Endothelial cell (in vitro differentiated cells): ENCODE data around the gene TTC9C. TPM values are rescaled to one million over a fixed set of nuclear protein-coding genes. Genes with fewer than 3 reads are reported as not detected.

Experiments used
- DNase-seq: peaks from one replicate; pipeline ENCODE4 v3.0.0; 2021; ENCODE audit warnings: low spot score
- H3K27ac Mint-ChIP-seq: one replicate; pipeline ENCODE4 v1.8.0; 2021; ENCODE audit warnings: mixed read lengths, inconsistent platforms; ENCODE audit not compliant: unreplicated experiment
- H3K27me3 Mint-ChIP-seq: one replicate; pipeline ENCODE4 v1.8.0; 2021; ENCODE audit warnings: mild to moderate bottlenecking, moderate library complexity, mixed read lengths, inconsistent platforms; ENCODE audit not compliant: unreplicated experiment
- H3K36me3 Mint-ChIP-seq: one replicate; pipeline ENCODE4 v1.8.0; 2021; ENCODE audit warnings: mild to moderate bottlenecking, low read depth, mixed read lengths, inconsistent platforms; ENCODE audit not compliant: unreplicated experiment
- H3K4me1 Mint-ChIP-seq: one replicate; pipeline ENCODE4 v1.8.0; 2021; ENCODE audit warnings: mild to moderate bottlenecking, mixed read lengths, inconsistent platforms; ENCODE audit not compliant: unreplicated experiment
- H3K4me3 Mint-ChIP-seq: one replicate; pipeline ENCODE4 v1.8.0; 2021; ENCODE audit warnings: mild to moderate bottlenecking, mixed read lengths, inconsistent platforms; ENCODE audit not compliant: unreplicated experiment
- H3K9me3 Mint-ChIP-seq: one replicate; pipeline ENCODE4 v1.8.0; 2021; ENCODE audit warnings: mixed read lengths, inconsistent platforms; ENCODE audit not compliant: unreplicated experiment
- total RNA-seq: library from RNA; stranded (reverse); fragmentation: NEBNext Ultra II Directional; extraction: Animal tissue kit (Norgen Biotek cat#: 25700); gene quantifications from one replicate; pipeline ENCODE4 v1.2.1, GENCODE V29; 2021; ENCODE audit not compliant: unreplicated experiment
- TF ChIP-seq, protein P1 (sequence below): fragments of 200-600 bp; sonication (generic); IDR thresholded peaks from one replicate; pipeline ENCODE4 v1.5.0; 2021; ENCODE audit warnings: antibody characterized with exemption; ENCODE audit not compliant: unreplicated experiment

TTC9C gene
- total RNA-seq, 1 donor from 2014 or later = 38.1 TPM

DNA sequence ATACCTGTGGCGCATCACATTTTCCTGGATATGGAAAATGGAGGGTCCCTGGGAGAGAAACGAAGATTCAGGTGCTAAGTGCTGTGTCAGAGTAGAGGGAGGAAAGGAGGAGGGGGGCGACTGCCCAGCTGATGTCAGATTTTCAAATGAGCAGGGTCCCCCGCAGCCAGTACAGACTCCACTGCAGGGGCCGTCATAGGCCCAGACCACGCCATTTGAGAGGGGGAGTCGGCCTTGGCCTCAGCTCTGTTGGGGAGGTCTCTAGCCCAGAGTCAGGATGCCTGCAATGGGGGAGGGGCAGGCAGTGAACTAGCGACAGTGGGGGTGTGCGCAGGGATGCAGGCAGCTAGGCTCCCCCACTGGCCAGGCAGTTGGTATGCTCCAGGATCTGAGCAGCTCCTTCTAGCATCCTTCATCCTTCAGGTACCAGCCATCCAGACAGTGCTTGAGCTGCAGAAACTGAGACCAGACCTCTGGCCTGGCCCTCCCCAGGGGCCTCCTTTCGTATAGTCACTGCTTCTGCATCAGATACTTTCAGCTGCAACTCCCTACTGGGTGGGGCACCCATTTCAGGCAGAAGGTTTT, 20.9 kb upstream of the TTC9C start, which contains the start of the genes BSCL2 and GNG3:
TSS of gene BSCL2 (minus strand) at position 148 of the 585 bp plus-strand sequence. CDS start 229 bp downstream, outside the sequence.
TSS of gene GNG3 (plus strand) at position 400 of the 585 bp plus-strand sequence. CDS start 620 bp downstream, outside the sequence.
- H3K4me1 Mint-ChIP-seq = peaks cover 28% of the 10 kb centered on the region

DNA sequence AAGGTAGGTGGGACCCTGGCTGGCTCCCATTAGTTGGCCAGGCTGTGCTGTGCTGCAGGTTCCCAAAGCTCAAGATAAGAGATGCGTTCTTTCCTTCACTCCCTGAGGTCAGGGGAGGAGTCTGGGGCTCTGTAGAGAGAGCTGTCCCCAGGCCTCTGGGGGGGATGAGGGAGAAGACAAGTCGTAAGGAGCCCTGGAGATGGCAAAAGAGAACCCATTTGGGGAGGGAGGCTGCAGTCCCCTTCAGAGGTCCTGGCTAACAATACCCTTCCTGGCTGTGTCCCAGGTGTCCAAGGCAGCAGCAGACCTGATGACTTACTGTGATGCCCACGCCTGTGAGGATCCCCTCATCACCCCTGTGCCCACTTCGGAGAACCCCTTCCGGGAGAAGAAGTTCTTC, 19.9 kb upstream of the TTC9C start:
- Mint-ChIP-seq H3K36me3 (peaks cover 23% of the 10 kb centered on the region), H3K9me3 (no peaks in the 10 kb centered on the region), H3K27me3 (peaks cover 9% of the 10 kb centered on the region), H3K4me3 (peak overlapping the region; percentile 92), H3K27ac (peak overlapping the region; percentile 97), H3K4me1 (peaks cover 28% of the 10 kb centered on the region)
- TF ChIP-seq, protein P1, sequence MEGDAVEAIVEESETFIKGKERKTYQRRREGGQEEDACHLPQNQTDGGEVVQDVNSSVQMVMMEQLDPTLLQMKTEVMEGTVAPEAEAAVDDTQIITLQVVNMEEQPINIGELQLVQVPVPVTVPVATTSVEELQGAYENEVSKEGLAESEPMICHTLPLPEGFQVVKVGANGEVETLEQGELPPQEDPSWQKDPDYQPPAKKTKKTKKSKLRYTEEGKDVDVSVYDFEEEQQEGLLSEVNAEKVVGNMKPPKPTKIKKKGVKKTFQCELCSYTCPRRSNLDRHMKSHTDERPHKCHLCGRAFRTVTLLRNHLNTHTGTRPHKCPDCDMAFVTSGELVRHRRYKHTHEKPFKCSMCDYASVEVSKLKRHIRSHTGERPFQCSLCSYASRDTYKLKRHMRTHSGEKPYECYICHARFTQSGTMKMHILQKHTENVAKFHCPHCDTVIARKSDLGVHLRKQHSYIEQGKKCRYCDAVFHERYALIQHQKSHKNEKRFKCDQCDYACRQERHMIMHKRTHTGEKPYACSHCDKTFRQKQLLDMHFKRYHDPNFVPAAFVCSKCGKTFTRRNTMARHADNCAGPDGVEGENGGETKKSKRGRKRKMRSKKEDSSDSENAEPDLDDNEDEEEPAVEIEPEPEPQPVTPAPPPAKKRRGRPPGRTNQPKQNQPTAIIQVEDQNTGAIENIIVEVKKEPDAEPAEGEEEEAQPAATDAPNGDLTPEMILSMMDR = no peak
- peak; percentile 8 for DNase-seq

More for the DNA sequence above, 20.9 kb upstream of the TTC9C start, which contains the start of the genes BSCL2 and GNG3:
- peak; percentile 75 for DNase-seq
- H3K9me3 Mint-ChIP-seq = no peaks in the 10 kb centered on the region
- H3K4me3 Mint-ChIP-seq = peak within 1 kb of the TSS; percentile 92
- H3K27ac Mint-ChIP-seq = peak within 1 kb of the TSS; percentile 89
- TF ChIP-seq, protein P1 = no peak
- H3K36me3 Mint-ChIP-seq = peaks cover 17% of the 10 kb centered on the region
- peaks cover 9% of the 10 kb centered on the region for H3K27me3 Mint-ChIP-seq

DNA sequence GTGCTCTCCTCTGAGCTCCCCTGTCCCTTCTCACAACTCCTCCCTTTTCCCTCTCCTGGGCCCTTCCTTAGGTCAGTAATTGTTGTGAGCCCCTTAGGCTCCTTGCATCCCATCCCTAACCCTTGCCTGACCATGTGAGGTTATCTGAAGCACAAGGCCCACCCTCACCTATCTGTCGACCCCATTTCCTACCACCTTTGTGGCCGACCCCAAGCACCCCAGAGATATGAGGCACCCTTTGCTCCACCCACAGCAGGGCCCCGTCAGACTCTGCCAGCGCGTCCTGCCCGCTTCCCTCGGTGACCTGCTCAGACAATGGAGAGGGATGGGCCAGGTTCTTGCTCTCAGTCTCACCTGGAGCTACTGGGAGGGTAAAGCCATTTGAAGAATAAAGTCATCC, 19.5 kb upstream of the TTC9C start:
- peak overlapping the region; percentile 92 for H3K4me3 Mint-ChIP-seq
- peaks cover 25% of the 10 kb centered on the region for H3K36me3 Mint-ChIP-seq
- TF ChIP-seq, protein P1 = no peak
- peaks cover 9% of the 10 kb centered on the region for H3K27me3 Mint-ChIP-seq
- H3K4me1 Mint-ChIP-seq = peaks cover 28% of the 10 kb centered on the region
- no peak for DNase-seq
- H3K9me3 Mint-ChIP-seq = no peaks in the 10 kb centered on the region
- peak overlapping the region; percentile 97 for H3K27ac Mint-ChIP-seq

DNA sequence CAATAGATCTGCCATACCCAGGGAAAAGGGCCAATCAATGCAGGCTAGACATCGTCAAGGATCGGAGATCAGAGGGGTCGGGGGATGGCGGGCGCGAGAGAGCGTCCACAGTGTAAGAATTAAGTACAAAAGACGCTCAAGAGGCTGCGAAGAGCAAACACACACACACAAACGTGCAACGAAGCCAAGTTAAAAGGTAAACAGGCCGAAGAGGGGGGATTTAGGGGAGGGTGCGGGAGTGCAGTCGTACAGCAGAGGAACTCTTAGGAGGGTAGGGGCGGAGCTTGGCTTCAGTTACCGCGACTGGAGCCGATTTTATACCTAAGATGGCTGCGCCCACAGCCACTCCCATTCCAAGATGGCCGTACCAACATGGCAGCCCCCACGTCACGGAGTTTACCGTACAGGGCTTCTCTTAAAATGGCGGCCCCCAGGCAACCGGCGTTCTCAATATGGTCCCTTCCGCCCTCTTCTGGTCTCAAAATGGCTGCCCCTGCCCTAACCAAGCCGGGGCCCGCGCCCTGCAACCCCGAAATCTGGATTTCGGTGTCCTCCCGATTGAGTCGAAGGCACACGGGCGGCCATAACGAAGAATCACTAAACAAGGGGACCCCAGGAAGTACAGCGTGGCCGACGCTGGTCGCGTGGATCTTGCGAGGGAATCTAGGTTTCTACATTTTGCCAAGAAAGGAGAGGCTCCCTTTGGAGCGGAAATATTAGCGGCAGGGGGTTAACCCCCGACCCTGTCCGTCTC, 18.9 kb upstream of the TTC9C start:
- no peaks in the 10 kb centered on the region for H3K9me3 Mint-ChIP-seq
- TF ChIP-seq, protein P1 = no peak
- DNase-seq = peak; percentile 88
- peak overlapping the region; percentile 92 for H3K4me3 Mint-ChIP-seq
- H3K36me3 Mint-ChIP-seq = peaks cover 28% of the 10 kb centered on the region
- H3K27ac Mint-ChIP-seq = peak overlapping the region; percentile 97
- H3K27me3 Mint-ChIP-seq = peaks cover 9% of the 10 kb centered on the region
- peaks cover 28% of the 10 kb centered on the region for H3K4me1 Mint-ChIP-seq

DNA sequence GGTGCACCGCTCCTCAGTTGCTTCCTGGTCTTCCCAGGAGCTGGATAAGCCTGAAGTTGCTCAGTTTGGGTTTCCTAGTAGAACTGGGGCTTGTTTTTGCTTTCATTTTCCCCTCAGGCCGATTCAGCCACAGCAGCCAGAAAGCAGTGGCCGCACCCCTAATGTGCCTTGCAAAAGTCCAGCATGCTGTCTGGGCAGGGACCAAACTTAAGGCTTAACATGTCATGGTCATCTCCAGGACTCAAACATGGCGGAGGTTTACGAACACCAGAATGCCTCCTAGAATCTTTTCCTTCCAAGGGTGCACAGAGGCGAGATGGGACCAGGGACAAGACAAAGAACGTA, 18.3 kb upstream of the TTC9C start:
- peaks cover 32% of the 10 kb centered on the region for H3K36me3 Mint-ChIP-seq
- no peak for DNase-seq
- TF ChIP-seq, protein P1 = no peak
- H3K27me3 Mint-ChIP-seq = peaks cover 9% of the 10 kb centered on the region
- H3K9me3 Mint-ChIP-seq = no peaks in the 10 kb centered on the region
- peaks cover 28% of the 10 kb centered on the region for H3K4me1 Mint-ChIP-seq
- peak overlapping the region; percentile 97 for H3K27ac Mint-ChIP-seq
- H3K4me3 Mint-ChIP-seq = peak overlapping the region; percentile 92
